Kidney epithelial cell (primary cell): Measurements from ENCODE around the gene JRKL. TPM values are rescaled to one million over a fixed set of nuclear protein-coding genes. Genes with fewer than 3 reads are reported as not detected.
A peak's percentile ranks its signal among the peaks of the same experiment; 100 is the strongest.
"Not testable (repeated sequence)": the region's sequence is repeated elsewhere in the genome, so short reads cannot be mapped to it uniquely, and the experiment has no call there.

Source experiments
- DNase-seq: peaks from one replicate; pipeline ENCODE4 v3.0.0-alpha.2; 2010; ENCODE audit warnings: low read depth
- H3K27me3 ChIP-seq: 2 replicates; pipeline ENCODE4 v1.6.0; 2011; ENCODE audit warnings: low read length; ENCODE audit not compliant: control insufficient read depth, insufficient read depth
- H3K36me3 ChIP-seq: 2 replicates; pipeline ENCODE4 v1.5.1; 2011; ENCODE audit warnings: low read length; ENCODE audit not compliant: control insufficient read depth, insufficient read depth
- H3K4me3 ChIP-seq: 2 replicates; pipeline ENCODE4 v1.5.1; 2011; ENCODE audit warnings: low read depth, mild to moderate bottlenecking, control low read depth, low read length
- CTCF ChIP-seq: IDR thresholded peaks from 2 replicates; pipeline ENCODE4 v1.5.1; 2011; ENCODE audit warnings: mild to moderate bottlenecking, moderate library complexity, low read length, control low read depth, inconsistent platforms; ENCODE audit not compliant: insufficient read depth, poor library complexity, severe bottlenecking
- total RNA-seq: library from RNA; depleted of rRNA; stranded (reverse); fragments of >200 nt; gene quantifications from 2 replicates; pipeline ENCODE4 v1.2.3, GENCODE V29; 2015

Gene JRKL
- total RNA-seq, 1 donor from 2014 or later, result 9.5 TPM

GRCh38 chr11:96400697-96401096, 10.9 kb downstream of the JRKL start:
- DNase-seq, result no peak
- TF ChIP-seq CTCF, result no peak

GRCh38 chr11:96411412-96411811, 21.6 kb downstream of the JRKL start:
- H3K4me3 ChIP-seq, result peak overlapping the region; percentile 18
- not testable (repeated sequence) for H3K27me3 ChIP-seq, H3K36me3 ChIP-seq, DNase-seq

More at GRCh38 chr11:96400697-96401096, 10.9 kb downstream of the JRKL start:
- Histone ChIP-seq H3K36me3 (no peaks in the 10 kb centered on the region), H3K27me3 (no peaks in the 10 kb centered on the region), H3K4me3 (no peak overlapping the region)

GRCh38 chr11:96412761-96413381, 23.1 kb downstream of the JRKL start:
- no peak for DNase-seq
- no peak overlapping the region for H3K4me3 ChIP-seq
- TF ChIP-seq CTCF, result no peak
- no peaks in the 10 kb centered on the region for H3K36me3 ChIP-seq
- H3K27me3 ChIP-seq, result no peaks in the 10 kb centered on the region

GRCh38 chr11:96413408-96413807, 23.6 kb downstream of the JRKL start:
- Histone ChIP-seq H3K36me3 (no peaks in the 10 kb centered on the region), H3K4me3 (no peak overlapping the region), H3K27me3 (no peaks in the 10 kb centered on the region)
- no peak for DNase-seq
- no peak for TF ChIP-seq CTCF

GRCh38 chr11:96424693-96425092, 34.9 kb downstream of the JRKL start:
- H3K27me3 ChIP-seq, result no peaks in the 10 kb centered on the region
- no peak overlapping the region for H3K4me3 ChIP-seq
- DNase-seq, result no peak
- TF ChIP-seq CTCF, result no peak
- H3K36me3 ChIP-seq, result no peaks in the 10 kb centered on the region

GRCh38 chr11:96430668-96431067, 40.9 kb downstream of the JRKL start:
- Histone ChIP-seq H3K27me3 (no peaks in the 10 kb centered on the region), H3K4me3 (no peak overlapping the region), H3K36me3 (no peaks in the 10 kb centered on the region)
- TF ChIP-seq CTCF, result no peak
- DNase-seq, result no peak

GRCh38 chr11:96432654-96433053, 42.8 kb downstream of the JRKL start:
- not testable (repeated sequence) for H3K27me3 ChIP-seq

More at GRCh38 chr11:96432654-96433053, 42.8 kb downstream of the JRKL start:
- not testable (repeated sequence) for DNase-seq, H3K36me3 ChIP-seq, H3K4me3 ChIP-seq
